Activated CD4-positive, alpha-beta T cell treated with anti-CD3 and anti-CD28 coated beads, Interleukin-2, amount 10 ng/mL, durations not matched to agents 24 days and 14 days (primary cell): ENCODE results near the gene GPANK1. TPM values are rescaled to one million over a fixed set of nuclear protein-coding genes. Genes with fewer than 3 reads are reported as not detected.

Experiments
- DNase-seq: peaks from one replicate; pipeline ENCODE4 v3.0.0; 2022
- H3K27ac Mint-ChIP-seq: one replicate; pipeline ENCODE4 v1.8.0; 2022; ENCODE audit warnings: mild to moderate bottlenecking, mixed read lengths
- H3K27me3 Mint-ChIP-seq: one replicate; pipeline ENCODE4 v1.8.0; 2022; ENCODE audit warnings: mixed read lengths
- H3K36me3 Mint-ChIP-seq: one replicate; pipeline ENCODE4 v1.8.0; 2022; ENCODE audit warnings: low read depth, mild to moderate bottlenecking, mixed read lengths
- H3K4me1 Mint-ChIP-seq: one replicate; pipeline ENCODE4 v1.8.0; 2021; ENCODE audit warnings: mixed read lengths
- H3K4me3 Mint-ChIP-seq: one replicate; pipeline ENCODE4 v1.8.0; 2022; ENCODE audit warnings: mild to moderate bottlenecking, moderate library complexity, mixed read lengths
- H3K9me3 Mint-ChIP-seq: one replicate; pipeline ENCODE4 v1.8.0; 2021; ENCODE audit warnings: mixed read lengths
- intact Hi-C: fragments of 100-400 bp; cut with micrococcal nuclease; formaldehyde crosslinking; loops from one replicate; pipeline ENCODE4 v1.15.1; 2023
- total RNA-seq: library from RNA; stranded (reverse); gene quantifications from 2 replicates; pipeline ENCODE4 v1.2.3, GENCODE V29; 2022

The GPANK1 gene
- total RNA-seq, 1 donor from 2014 or later = 32.9 TPM

DNA sequence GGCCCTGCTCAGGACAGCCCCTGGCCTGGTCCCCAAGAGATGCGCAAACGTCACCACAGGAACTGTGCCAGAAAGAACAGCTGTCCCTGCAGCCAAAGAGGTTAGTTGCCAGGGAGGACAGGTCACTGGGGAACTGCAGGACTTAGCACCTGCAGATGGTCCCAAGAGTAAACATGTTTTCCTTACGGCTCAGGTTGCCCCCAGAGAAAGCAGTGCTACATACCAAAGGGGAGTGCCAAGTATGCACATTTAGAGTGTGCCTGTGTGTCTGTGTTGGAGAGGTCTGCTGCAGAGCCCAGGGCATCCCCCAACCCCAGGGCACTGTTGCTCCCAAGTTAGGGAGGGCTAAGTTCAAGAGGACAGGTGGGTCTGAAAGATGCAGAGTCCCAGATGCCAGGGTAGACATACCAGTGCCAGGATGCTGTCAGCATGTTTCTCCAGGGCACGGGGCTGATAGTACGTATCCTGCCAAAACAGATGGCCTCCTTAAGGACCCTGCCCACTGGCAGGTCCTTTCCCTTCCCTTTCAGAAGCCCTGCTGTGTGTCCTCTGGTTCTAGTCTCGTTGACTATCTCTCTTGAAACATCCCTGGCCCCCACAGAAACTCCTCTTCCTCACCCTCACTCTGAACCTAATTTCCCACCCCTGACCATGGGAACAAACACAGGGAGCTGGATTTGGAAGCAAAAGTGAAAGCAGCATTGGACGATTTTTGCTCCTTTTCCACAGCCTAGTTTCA lies 37.0 kb upstream of the GPANK1 start:
- intact Hi-C loops = loop anchor here (2.0 kb wide), 2 partner anchors 21 to 25 kb away; partner anchors contain the start of gene LY6G5C
- Mint-ChIP-seq H3K27me3 (no peaks in the 10 kb centered on the region), H3K9me3 (no peaks in the 10 kb centered on the region)

DNA sequence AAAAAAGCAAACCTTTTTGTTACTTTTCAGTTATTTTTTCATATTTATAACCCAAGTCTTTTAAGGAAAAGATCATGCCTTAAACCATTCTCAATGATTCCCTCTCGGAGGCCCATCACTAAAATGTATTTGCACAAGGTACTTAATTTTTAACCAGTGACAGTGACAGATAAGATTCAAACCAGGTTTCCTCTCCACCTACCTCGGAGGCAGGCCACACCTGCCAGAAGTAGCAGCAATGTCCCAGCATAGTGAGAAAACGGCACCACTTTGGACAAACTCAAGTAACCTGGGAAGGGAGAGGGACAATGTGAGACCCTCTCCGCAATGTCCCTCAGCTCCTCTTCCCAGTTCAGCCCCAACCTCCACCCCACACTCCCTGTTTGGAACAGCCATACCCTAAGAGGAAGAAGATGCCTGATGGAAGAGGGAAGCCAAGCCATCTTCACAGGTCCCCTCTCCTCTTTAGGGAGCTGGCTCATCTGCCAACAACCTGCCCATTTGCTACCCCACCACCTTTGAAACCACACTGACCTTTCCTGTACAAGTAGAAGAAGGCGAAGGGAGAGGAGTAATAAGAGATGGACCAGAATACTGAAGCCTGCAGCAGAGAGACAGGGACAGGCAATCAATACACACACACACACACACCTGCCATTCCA lies 36.1 kb upstream of the GPANK1 start:
- no peaks in the 10 kb centered on the region for H3K9me3 Mint-ChIP-seq
- H3K36me3 Mint-ChIP-seq = peaks cover 23% of the 10 kb centered on the region
- no peak for DNase-seq
- H3K4me1 Mint-ChIP-seq = peaks cover 30% of the 10 kb centered on the region
- intact Hi-C loops = no loop called here
- peak overlapping the region; percentile 10 for H3K27ac Mint-ChIP-seq
- no peaks in the 10 kb centered on the region for H3K27me3 Mint-ChIP-seq
- H3K4me3 Mint-ChIP-seq = peak overlapping the region; percentile 98

More for the DNA sequence above, 37.0 kb upstream of the GPANK1 start:
- DNase-seq = no peak
- Mint-ChIP-seq H3K27ac (peak overlapping the region; percentile 99), H3K36me3 (peaks cover 17% of the 10 kb centered on the region), H3K4me1 (peaks cover 30% of the 10 kb centered on the region), H3K4me3 (peak overlapping the region; percentile 98)

DNA sequence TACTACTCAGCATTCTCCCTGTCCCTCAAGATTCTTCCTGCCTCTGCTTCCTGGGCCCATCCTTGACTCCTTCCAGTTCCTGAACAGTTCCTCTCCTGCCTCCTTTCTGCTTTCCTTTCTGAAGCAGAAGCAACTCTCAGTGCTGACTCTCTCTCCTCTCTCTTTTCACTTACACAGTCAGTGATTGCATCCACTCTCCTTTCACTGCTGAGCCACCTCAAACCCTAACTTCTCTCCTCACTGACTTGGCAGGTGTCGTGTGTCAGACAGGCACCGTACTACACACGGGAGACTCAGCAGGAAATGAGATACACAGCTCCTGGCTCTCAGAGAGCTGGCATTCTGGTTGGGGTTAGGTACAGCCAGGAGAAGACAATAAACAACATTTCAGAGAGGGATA lies 32.8 kb upstream of the GPANK1 start:
- no peak for DNase-seq
- Mint-ChIP-seq H3K4me3 (no peak overlapping the region), H3K27me3 (no peaks in the 10 kb centered on the region), H3K9me3 (no peaks in the 10 kb centered on the region), H3K27ac (peak overlapping the region; percentile 66), H3K4me1 (peaks cover 24% of the 10 kb centered on the region), H3K36me3 (peaks cover 32% of the 10 kb centered on the region)
- intact Hi-C loops = no loop called here

GRCh38 chr6:31693535-31693934 lies 28.7 kb upstream of the GPANK1 start:
- no peaks in the 10 kb centered on the region for H3K9me3 Mint-ChIP-seq
- no peak overlapping the region for H3K27ac Mint-ChIP-seq
- DNase-seq = no peak
- H3K36me3 Mint-ChIP-seq = peaks cover 43% of the 10 kb centered on the region
- no peak overlapping the region for H3K4me3 Mint-ChIP-seq
- no peaks in the 10 kb centered on the region for H3K27me3 Mint-ChIP-seq
- peaks cover 12% of the 10 kb centered on the region for H3K4me1 Mint-ChIP-seq
- intact Hi-C loops = no loop called here

GRCh38 chr6:31692886-31693285 lies 28.1 kb upstream of the GPANK1 start:
- intact Hi-C loops = no loop called here
- Mint-ChIP-seq H3K27me3 (no peaks in the 10 kb centered on the region), H3K27ac (no peak overlapping the region), H3K9me3 (no peaks in the 10 kb centered on the region), H3K36me3 (peaks cover 47% of the 10 kb centered on the region), H3K4me3 (no peak overlapping the region), H3K4me1 (peaks cover 11% of the 10 kb centered on the region)
- no peak for DNase-seq

DNA sequence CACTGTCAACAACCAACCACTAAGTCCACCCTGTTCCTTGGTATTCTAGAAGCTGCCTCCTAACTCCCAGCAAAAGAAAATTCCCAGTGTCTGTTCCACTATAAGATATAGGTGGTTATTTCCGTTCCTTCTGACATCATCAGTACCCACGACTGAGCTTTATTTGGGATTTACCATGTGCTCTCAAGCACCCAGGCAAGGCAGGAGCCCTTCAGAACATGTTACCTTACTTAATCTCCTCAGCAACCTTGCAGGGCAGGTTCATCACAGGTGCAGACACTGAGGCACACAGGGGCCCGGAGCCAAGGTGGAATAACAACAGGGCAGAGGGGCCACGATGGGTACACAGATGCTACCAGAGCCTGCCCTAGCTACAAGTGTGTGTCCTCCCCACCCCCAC lies 27.6 kb upstream of the GPANK1 start:
- no peaks in the 10 kb centered on the region for H3K27me3 Mint-ChIP-seq
- H3K36me3 Mint-ChIP-seq = peaks cover 47% of the 10 kb centered on the region
- DNase-seq = no peak
- intact Hi-C loops = no loop called here
- no peak overlapping the region for H3K4me3 Mint-ChIP-seq
- H3K4me1 Mint-ChIP-seq = peaks cover 6% of the 10 kb centered on the region
- no peaks in the 10 kb centered on the region for H3K9me3 Mint-ChIP-seq
- H3K27ac Mint-ChIP-seq = no peak overlapping the region

DNA sequence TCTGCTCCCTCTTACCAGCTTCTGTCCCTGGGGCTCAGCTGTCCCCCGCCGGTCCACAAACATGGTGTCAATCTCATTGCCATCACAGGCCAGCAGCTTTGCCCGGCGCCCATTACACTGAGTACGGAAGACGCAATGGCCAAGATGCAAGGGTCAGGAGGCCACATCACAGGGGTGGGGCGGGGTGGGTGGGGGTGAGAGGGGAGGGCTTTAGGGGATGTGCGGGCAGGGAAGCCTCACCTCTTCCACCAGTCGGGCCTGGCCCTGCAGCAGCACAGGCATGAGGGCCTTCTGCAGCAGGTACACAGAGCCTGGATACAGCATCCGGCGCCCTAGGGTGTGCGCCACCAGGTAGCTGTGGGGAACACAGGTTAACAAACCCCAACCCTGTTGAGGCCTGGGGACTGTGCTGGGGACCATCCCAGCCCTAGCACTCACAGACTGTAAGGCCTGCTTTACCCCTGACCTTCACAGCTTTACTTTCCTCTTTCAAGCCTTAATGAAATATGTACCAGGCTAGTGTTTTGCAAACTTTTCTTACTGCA lies 26.8 kb upstream of the GPANK1 start:
- Mint-ChIP-seq H3K27me3 (no peaks in the 10 kb centered on the region), H3K4me3 (no peak overlapping the region), H3K9me3 (no peaks in the 10 kb centered on the region), H3K4me1 (peaks cover 4% of the 10 kb centered on the region), H3K36me3 (peaks cover 45% of the 10 kb centered on the region), H3K27ac (no peak overlapping the region)
- no peak for DNase-seq
- intact Hi-C loops = no loop called here

DNA sequence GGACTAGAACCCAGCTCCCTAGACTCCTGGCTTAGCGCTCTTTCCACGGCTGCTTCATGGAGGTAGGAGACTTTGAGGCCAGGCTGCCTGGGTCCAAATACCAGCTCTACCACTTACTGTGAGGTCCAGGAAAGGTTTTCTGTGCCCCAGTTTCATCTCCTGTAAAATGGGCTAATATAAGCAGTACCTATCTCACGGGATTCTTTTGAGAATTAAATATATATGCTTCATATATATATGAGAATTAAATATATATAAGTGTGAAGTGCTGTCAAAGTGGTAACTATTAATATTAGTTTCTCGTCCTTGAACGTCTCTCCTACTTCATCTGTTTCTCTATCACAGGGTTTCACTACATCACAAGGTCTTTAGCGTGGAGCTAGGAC lies 26.3 kb upstream of the GPANK1 start:
- no peaks in the 10 kb centered on the region for H3K27me3 Mint-ChIP-seq
- no peak for DNase-seq
- H3K4me1 Mint-ChIP-seq = peaks cover 4% of the 10 kb centered on the region
- H3K4me3 Mint-ChIP-seq = no peak overlapping the region
- peaks cover 45% of the 10 kb centered on the region for H3K36me3 Mint-ChIP-seq
- peak overlapping the region; percentile 51 for H3K27ac Mint-ChIP-seq
- H3K9me3 Mint-ChIP-seq = no peaks in the 10 kb centered on the region
- intact Hi-C loops = no loop called here

- Mint-ChIP-seq H3K27me3 (no peaks in the 10 kb centered on the region), H3K36me3 (peaks cover 46% of the 10 kb centered on the region), H3K4me1 (peaks cover 4% of the 10 kb centered on the region), H3K27ac (peak overlapping the region; percentile 3), H3K4me3 (no peak overlapping the region), H3K9me3 (no peaks in the 10 kb centered on the region)
- no peak for DNase-seq
- intact Hi-C loops = no loop called here
Observed at GRCh38 chr6:31690231-31691077, 25.7 kb upstream of the GPANK1 start.

GRCh38 chr6:31689249-31690110 lies 24.7 kb upstream of the GPANK1 start:
- peaks cover 4% of the 10 kb centered on the region for H3K4me1 Mint-ChIP-seq
- H3K27me3 Mint-ChIP-seq = no peaks in the 10 kb centered on the region
- peak; percentile 69 for DNase-seq
- intact Hi-C loops = no loop called here
- H3K4me3 Mint-ChIP-seq = no peak overlapping the region
- H3K36me3 Mint-ChIP-seq = peaks cover 47% of the 10 kb centered on the region
- H3K27ac Mint-ChIP-seq = peak overlapping the region; percentile 48
- H3K9me3 Mint-ChIP-seq = no peaks in the 10 kb centered on the region

DNA sequence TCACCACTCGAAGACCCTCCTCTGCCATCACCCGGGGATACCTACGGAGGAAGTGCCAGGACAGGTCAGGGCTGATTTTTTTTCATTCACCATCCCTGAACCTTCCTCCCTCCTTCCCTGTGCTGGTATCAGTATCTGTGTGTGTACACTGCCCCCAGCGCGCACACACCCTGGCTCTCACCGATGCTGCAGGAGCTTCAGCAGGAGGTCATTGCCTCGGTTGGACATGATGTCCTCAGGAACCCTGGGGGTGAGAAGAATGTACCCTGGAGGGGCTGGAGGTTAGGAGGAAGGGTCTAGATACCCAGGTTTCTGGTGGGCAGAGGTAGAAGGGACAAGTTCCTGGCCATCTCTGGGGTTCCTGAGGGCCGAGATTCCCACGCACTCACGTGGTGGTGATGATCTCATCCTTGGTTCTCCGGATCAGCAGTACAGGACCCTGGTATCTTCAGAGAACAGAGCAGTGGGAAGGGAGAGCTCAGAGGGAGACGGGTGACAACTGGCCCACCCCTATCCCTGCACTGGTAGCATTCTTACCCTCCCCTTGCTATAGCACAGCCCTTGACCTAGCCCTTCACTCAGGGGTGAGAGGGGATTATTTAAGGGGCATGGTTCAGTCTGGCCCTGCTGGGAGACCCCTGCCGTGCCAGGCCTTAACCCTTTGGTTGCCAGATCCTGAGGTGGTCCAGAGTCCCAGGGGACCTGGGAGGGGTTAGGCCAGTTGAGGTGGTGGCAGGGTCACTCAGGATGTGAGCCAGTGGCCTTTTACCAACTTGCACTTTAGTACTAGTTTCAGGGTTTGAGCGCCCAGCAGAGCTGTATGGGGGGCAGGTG lies 23.3 kb upstream of the GPANK1 start:
- no peak for DNase-seq
- Mint-ChIP-seq H3K4me3 (no peak overlapping the region), H3K27ac (no peak overlapping the region), H3K9me3 (no peaks in the 10 kb centered on the region), H3K4me1 (peaks cover 4% of the 10 kb centered on the region), H3K27me3 (no peaks in the 10 kb centered on the region), H3K36me3 (peaks cover 42% of the 10 kb centered on the region)
- intact Hi-C loops = no loop called here

DNA sequence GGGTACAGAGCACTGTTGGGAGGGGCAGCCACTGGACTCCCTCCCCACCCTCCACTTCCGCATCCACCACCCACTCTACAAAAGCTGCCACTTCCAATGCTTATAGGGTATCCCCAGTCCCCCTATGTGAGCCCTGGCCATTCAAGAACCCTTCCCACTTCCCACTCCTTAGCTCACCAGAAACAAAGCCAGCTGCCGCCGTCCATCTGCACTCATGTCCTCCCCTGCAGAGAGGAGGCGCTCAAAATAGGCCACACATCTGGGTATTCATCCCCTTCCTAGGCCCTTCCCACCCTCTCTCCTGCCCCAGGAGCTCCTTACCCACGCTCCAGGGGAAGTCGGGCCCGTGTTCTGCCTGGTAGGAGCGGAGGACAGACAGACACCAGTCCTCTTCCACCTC lies 22.5 kb upstream of the GPANK1 start:
- intact Hi-C loops = no loop called here
- H3K4me1 Mint-ChIP-seq = peaks cover 4% of the 10 kb centered on the region
- no peak overlapping the region for H3K27ac Mint-ChIP-seq
- no peaks in the 10 kb centered on the region for H3K9me3 Mint-ChIP-seq
- no peak overlapping the region for H3K4me3 Mint-ChIP-seq
- no peaks in the 10 kb centered on the region for H3K27me3 Mint-ChIP-seq
- DNase-seq = no peak
- H3K36me3 Mint-ChIP-seq = peaks cover 37% of the 10 kb centered on the region
